Endodermal cell (in vitro differentiated cells): ENCODE results near the gene GRIP1. TPM values are rescaled to one million over a fixed set of nuclear protein-coding genes. Genes with fewer than 3 reads are reported as not detected.

ENCODE experiments used
- DNase-seq: peaks from one replicate; pipeline ENCODE4 v3.0.0-alpha.2; 2017
- H3K27ac ChIP-seq: 2 replicates; pipeline ENCODE4 v1.5.1; 2013; ENCODE audit warnings: mild to moderate bottlenecking, low read depth, low read length, moderate library complexity
- H3K27me3 ChIP-seq: 2 replicates; pipeline ENCODE4 v1.6.1; 2013; ENCODE audit warnings: mild to moderate bottlenecking, low read length, moderate library complexity; ENCODE audit not compliant: insufficient read depth, control insufficient read depth, poor library complexity, severe bottlenecking
- H3K36me3 ChIP-seq: 2 replicates; pipeline ENCODE4 v1.7.0; 2013; ENCODE audit warnings: mild to moderate bottlenecking, low read length, moderate library complexity; ENCODE audit not compliant: control insufficient read depth, insufficient read depth
- H3K4me1 ChIP-seq: one replicate; pipeline ENCODE4 v1.7.0; 2013; ENCODE audit warnings: low read length; ENCODE audit not compliant: control insufficient read depth, insufficient read depth
- H3K4me3 ChIP-seq: 2 replicates; pipeline ENCODE4 v1.5.1; 2013; ENCODE audit warnings: mild to moderate bottlenecking, low read length, moderate library complexity
- H3K9ac ChIP-seq: 2 replicates; pipeline ENCODE4 v1.6.1; 2013; ENCODE audit warnings: mild to moderate bottlenecking, low read length, moderate library complexity; ENCODE audit not compliant: poor library complexity, severe bottlenecking; ENCODE audit errors: extremely low read depth
- H3K9me3 ChIP-seq: 2 replicates; pipeline ENCODE4 v1.6.1; 2013; ENCODE audit warnings: mild to moderate bottlenecking, low read length, moderate library complexity; ENCODE audit not compliant: control insufficient read depth
- H3K27ac Mint-ChIP-seq: 2 replicates; pipeline ENCODE4 v1.8.0; 2020; ENCODE audit warnings: mixed read lengths
- H3K27me3 Mint-ChIP-seq: 2 replicates; pipeline ENCODE4 v1.8.0; 2021; ENCODE audit warnings: mild to moderate bottlenecking, mixed read lengths; ENCODE audit not compliant: insufficient read depth
- H3K36me3 Mint-ChIP-seq: 2 replicates; pipeline ENCODE4 v1.8.0; 2020; ENCODE audit warnings: low read depth, mixed read lengths
- H3K4me1 Mint-ChIP-seq: 2 replicates; pipeline ENCODE4 v1.8.0; 2020; ENCODE audit warnings: mixed read lengths
- H3K4me3 Mint-ChIP-seq: 2 replicates; pipeline ENCODE4 v1.8.0; 2020; ENCODE audit warnings: mild to moderate bottlenecking, moderate library complexity, mixed read lengths
- H3K9me3 Mint-ChIP-seq: 2 replicates; pipeline ENCODE4 v1.8.0; 2020; ENCODE audit warnings: mild to moderate bottlenecking, mixed read lengths
- WGBS, 2 experiments: methylation state at CpG; one replicate each; pipeline versions ENCODE4 v1.1.5 to v1.1.7; 2013; ENCODE audit warnings: missing lambda C conversion rate in 2 of 2, mixed read lengths in 1 of 2; ENCODE audit not compliant: insufficient coverage in 1 of 2, insufficient read length in 1 of 2; 5-methylcytosine and 5-hydroxymethylcytosine counted together
- total RNA-seq, 2 donors: library from RNA; stranded (reverse); fragmentation: NEBNext Ultra II Directional in 1 of 2; extraction: Animal tissue kit (Norgen Biotek cat#: 25700) in 1 of 2; gene quantifications; 2 replicates in 1 of 2; 3 replicates in 1 of 2; pipeline ENCODE4 v1.2.1, GENCODE V29; 2021
- TF ChIP-seq, protein P1 (sequence below): fragments of 200-600 bp; sonication (generic); conservative IDR thresholded peaks from 2 replicates; pipeline ENCODE4 v1.5.0; 2021; ENCODE audit warnings: antibody characterized with exemption, mild to moderate bottlenecking

The GRIP1 gene
- total RNA-seq, 2 donors from 2014 or later, result 41.0 to 47.6 TPM

DNA sequence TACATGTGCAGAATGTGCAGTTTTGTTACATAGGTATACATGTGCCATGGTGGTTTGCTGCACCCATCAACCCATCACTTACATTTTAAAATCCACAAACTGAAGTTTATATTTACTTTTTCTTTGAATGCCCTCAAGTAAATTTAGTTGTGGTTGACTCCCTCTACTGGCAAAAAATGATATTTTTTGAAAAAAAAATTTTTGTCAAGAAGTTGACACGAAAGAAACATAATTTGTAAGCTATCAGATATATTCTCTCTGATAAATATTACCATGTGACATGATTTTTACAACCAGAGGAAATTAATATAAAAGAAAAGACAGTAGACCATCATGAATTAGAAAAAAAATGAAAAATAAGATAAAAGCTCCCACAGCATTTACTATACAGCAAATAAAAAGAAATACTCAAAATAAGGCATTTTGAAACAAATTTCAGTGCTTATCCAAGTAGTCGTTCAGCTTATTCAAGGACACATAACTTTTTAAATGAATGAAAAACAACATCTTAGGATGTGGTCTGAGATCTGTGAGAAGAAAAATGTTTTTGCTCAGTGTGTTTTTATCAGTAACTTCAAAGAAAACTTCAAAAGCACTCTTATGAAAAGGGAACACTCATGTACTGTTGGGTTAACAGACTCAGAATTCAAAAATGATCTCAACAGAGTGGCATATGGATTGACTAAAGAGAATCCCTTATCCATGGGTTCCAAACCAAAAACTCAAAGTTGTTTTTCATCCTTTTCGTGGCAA is 30.0 kb upstream of the GRIP1 start:
- TF ChIP-seq, protein P1, sequence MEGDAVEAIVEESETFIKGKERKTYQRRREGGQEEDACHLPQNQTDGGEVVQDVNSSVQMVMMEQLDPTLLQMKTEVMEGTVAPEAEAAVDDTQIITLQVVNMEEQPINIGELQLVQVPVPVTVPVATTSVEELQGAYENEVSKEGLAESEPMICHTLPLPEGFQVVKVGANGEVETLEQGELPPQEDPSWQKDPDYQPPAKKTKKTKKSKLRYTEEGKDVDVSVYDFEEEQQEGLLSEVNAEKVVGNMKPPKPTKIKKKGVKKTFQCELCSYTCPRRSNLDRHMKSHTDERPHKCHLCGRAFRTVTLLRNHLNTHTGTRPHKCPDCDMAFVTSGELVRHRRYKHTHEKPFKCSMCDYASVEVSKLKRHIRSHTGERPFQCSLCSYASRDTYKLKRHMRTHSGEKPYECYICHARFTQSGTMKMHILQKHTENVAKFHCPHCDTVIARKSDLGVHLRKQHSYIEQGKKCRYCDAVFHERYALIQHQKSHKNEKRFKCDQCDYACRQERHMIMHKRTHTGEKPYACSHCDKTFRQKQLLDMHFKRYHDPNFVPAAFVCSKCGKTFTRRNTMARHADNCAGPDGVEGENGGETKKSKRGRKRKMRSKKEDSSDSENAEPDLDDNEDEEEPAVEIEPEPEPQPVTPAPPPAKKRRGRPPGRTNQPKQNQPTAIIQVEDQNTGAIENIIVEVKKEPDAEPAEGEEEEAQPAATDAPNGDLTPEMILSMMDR, result peak; percentile 75
- Mint-ChIP-seq H3K4me3 (no peak overlapping the region), H3K9me3 (peaks cover 12% of the 10 kb centered on the region), H3K36me3 (no peaks in the 10 kb centered on the region), H3K4me1 (no peaks in the 10 kb centered on the region), H3K27me3 (no peaks in the 10 kb centered on the region), H3K27ac (no peak overlapping the region)
- WGBS, 2 experiments, result 94% methylated on average over 1 of the region's 3 CpGs; no CpG with 5 or more reads in 1 of the 2 experiments
- no peaks in the 10 kb centered on the region for H3K27me3 ChIP-seq
- no peaks in the 10 kb centered on the region for H3K4me1 ChIP-seq
- H3K36me3 ChIP-seq, result no peaks in the 10 kb centered on the region
- H3K4me3 ChIP-seq, result no peak overlapping the region
- no peak overlapping the region for H3K27ac ChIP-seq
- peaks cover 6% of the 10 kb centered on the region for H3K9me3 ChIP-seq
- DNase-seq, result no peak
- H3K9ac ChIP-seq, result no peak overlapping the region

DNA sequence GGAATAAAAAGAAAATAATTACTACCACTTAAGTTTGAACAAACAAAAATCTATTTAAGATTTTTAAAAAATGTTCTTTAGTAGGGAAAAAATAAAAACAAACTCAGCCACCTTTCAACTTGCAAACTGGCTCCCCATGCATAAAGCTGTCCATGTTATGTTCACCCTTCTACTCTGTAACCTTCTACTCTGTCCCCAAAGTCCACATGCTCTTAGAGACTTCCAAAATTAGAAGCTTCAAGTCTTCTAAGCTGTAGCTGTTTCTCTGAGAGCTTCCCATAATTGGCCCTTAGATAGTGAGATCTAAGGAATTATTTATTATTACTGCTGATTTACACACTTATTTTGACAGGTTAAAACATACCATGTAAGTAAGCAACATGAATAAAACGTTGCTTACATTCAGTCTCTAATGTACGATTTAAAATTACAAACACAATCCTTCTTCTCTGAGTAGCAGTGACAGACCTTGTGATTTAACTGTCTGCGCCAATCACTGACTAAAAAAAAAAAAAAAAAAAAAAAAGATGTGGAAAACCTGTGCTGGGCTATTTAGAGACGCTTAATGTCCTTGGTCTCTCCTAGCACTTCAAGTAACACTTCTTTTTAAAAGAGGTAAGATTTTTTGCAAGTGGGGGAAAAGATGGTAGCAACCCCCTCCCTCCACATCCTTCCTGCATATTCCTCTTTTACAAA is 28.3 kb upstream of the GRIP1 start:
- no peaks in the 10 kb centered on the region for H3K36me3 Mint-ChIP-seq
- no peaks in the 10 kb centered on the region for H3K4me1 Mint-ChIP-seq
- H3K27me3 Mint-ChIP-seq, result no peaks in the 10 kb centered on the region
- TF ChIP-seq, protein P1, result no peak
- H3K27ac Mint-ChIP-seq, result no peak overlapping the region
- Histone ChIP-seq H3K27ac (no peak overlapping the region), H3K4me3 (no peak overlapping the region), H3K9me3 (peaks cover 6% of the 10 kb centered on the region), H3K36me3 (no peaks in the 10 kb centered on the region), H3K9ac (no peak overlapping the region), H3K27me3 (no peaks in the 10 kb centered on the region), H3K4me1 (no peaks in the 10 kb centered on the region)
- WGBS, 2 experiments, result 88 to 90% methylated on average over 2 to 4 of the region's 4 CpGs
- H3K9me3 Mint-ChIP-seq, result peaks cover 12% of the 10 kb centered on the region
- no peak for DNase-seq
- H3K4me3 Mint-ChIP-seq, result no peak overlapping the region

DNA sequence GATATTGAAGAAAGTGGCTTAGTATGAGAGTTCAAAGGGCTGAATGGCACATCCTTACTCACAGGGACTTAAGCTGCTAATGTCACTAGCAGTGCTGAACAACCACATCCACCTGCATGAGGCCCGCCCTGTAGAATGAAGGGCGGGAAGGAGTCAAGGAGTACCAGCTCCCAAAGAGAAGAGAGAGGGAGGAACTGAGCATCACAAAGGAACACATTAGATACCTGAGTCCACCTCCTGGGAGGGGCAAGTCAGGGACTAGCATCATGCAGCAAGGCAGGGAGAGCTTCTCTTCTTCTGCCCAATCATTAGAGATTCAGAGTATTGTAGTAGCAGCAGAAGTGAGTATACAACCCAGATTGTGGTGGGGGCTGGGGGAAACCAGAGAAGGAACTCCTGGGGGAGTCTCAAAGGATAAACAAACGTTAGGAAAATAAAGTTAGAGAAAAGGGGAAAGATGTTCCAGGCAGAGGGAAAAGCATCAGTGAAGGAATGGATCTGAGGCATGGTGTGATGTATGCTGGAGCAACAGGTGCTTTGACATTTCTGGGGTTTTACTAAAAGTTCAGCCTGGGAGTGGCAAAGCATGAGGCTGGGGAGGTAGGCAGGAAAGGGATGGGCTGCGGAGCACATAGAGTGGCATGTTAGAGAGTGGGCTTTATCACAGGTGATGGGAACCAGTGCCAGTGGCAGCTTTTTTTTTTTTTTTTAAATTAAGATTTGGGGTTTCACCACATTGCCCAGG is 21.0 kb upstream of the GRIP1 start:
- no peak for DNase-seq
- no peak overlapping the region for H3K27ac Mint-ChIP-seq
- Histone ChIP-seq H3K4me1 (no peaks in the 10 kb centered on the region), H3K27me3 (no peaks in the 10 kb centered on the region), H3K36me3 (no peaks in the 10 kb centered on the region), H3K4me3 (no peak overlapping the region), H3K27ac (no peak overlapping the region), H3K9ac (no peak overlapping the region), H3K9me3 (no peaks in the 10 kb centered on the region)
- H3K36me3 Mint-ChIP-seq, result no peaks in the 10 kb centered on the region
- no peak overlapping the region for H3K4me3 Mint-ChIP-seq
- 72 to 76% methylated on average over 3 to 4 of the region's 4 CpGs for WGBS, 2 experiments
- H3K9me3 Mint-ChIP-seq, result no peaks in the 10 kb centered on the region
- no peaks in the 10 kb centered on the region for H3K27me3 Mint-ChIP-seq
- TF ChIP-seq, protein P1, result no peak
- no peaks in the 10 kb centered on the region for H3K4me1 Mint-ChIP-seq
